T-helper 1 cell (primary cell): ENCODE measurements around the gene GCLC.
"Not testable (repeated sequence)": the region's sequence is repeated elsewhere in the genome, so short reads cannot be mapped to it uniquely, and the experiment has no call there.

Experiments
- DNase-seq, 5 donors: peaks; one replicate each; pipeline ENCODE4 v3.0.0-alpha.2; 2012 to 2020

Gene GCLC

GRCh38 chr6:53487080-53487479 lies 57.8 kb downstream of the GCLC start:
- DNase-seq = no peak

DNA sequence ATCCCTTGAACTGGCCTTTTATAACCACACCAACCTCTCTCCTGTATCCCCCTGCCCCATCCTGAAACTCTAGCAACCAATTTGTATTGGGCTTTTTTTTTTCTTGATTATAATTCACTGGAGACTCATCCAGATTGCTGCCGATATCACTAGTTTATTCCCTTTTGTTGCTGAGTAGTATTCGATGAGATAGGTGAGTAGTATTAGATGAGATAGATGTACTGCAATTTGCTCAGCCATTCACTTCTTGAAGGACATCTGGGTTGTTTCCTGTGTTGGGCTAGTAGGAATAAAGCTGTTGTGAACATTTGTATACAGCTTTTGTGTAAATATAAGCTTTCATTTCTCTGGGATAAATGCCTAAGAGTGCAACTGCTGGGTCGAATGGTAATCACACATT lies 58.2 kb downstream of the GCLC start:
- no peak for DNase-seq

- DNase-seq = peak; percentile 27 to 77 (median 54)
Observed at GRCh38 chr6:53484476-53485280, 60.2 kb downstream of the GCLC start.

DNA sequence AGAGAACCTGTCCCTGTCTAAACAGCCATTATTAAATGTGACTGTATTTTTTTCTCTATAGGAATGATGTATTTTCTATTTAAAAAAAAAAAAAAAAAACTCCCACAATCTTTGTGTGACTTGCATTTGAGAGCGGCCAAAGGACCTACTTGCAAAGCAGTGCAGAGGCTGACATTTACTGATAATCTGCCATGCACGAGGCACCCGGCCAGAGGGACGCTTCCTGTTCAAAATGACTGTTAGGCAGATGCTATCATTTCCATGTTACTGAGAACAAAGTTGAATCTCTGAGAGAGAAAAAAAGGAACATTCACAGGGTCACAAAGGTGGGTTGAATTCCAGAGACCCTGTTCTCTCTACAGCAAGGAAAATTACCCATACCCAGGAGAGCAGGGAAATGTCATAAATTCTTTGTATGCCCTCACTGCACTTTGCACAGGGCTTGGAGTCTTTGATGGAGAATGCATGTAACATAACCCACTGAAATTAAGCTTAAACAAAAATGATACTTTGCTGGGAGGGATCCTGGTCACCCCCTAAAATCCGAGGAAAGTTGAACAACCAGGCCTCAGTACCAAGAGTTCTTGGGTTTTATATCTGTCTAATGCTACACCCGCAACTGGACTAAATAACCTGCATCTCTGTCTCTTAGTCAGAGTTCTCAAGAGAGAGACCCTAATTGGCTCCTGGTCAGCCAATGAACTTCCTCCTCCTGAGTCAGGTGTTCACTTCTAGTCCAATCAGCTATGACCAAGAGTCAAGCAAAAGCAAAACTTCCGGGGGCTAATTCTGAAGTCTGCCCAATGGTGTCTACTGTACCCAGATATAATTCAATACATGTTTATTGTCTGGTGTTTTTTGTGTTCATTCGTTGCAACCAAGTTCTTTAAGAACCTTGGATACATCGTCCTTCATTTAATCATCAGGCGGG lies 61.2 kb downstream of the GCLC start:
- peak in 1 of 5 donors; percentile 59 for DNase-seq

DNA sequence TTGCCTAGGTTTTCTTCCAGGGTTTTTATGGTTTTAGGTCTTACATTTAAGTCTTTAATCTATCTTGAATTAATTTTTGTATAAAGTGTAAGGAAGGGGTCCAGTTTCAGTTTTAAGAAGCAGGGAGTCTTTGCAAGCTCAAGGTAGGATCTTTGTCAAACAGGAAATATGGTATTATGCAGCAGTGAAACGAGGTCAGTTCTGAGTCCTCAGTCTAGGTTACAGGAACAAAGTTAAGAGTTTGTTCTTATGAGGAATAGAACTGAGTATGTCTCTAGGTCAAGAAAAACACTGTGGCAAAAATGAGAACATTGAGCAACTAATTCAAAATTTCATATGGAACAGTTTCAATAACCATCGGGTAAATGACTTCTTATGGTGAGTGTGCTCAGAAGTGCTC lies 63.6 kb downstream of the GCLC start:
- peak in 1 of 5 donors; percentile 41 for DNase-seq

- DNase-seq = not testable (repeated sequence)
Observed at GRCh38 chr6:53480774-53481173, 64.1 kb downstream of the GCLC start.

DNA sequence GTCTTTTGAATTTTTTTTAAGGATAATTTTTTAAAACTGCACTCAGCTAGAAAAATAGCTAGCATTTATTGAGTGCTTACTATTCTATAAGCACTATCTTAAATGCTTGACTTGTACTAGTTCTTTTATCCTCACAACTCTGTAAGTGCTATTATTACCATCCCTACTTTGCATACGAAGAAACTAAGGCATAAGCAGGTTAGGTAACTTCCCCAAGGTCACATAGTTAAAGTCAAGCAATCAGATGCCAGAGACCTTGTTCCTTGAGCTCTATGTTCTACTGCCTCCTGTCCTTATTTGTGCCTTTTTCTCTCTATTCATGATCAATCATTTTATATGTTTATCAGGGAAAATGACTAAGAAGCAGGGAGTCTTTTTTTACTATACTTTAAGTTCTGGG lies 65.0 kb downstream of the GCLC start:
- no peak for DNase-seq

DNA sequence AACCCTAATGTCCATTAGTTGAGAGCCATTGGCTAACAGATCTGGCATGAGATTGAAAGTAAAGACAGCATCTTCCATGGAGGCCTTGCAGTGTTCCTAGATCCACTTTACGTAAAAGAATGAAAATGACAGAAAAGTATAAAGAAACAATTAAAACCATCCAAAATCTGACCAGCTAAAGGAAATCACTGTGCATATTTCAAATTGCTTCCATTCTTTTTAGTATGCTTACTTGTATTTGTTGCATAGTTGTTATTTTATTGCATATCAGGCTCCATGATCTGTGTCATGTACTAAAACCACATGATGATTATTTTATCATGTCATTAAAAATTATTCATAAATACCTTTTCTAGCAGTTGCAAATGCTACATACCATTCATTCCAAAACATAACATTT lies 67.9 kb downstream of the GCLC start:
- DNase-seq = no peak

DNA sequence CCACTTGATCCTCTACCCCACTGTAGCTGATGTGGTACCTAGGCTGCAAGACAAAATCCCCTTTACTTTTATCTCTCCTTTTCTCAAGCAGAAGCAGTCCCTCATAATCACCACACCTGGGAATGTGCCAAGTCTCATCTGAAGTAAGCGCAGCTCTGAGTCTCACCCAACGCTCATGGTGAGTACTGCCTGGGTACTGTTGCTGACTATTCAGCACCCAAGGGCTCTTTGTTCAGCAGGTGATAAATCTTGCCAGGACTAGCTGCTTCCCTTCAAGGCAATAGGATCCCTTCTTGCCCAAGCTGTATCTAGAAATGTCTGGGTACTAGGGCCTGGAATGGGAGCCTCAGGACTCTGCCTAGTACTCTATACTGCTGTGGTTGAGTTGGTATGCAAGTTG lies 70.9 kb downstream of the GCLC start:
- DNase-seq = no peak

DNA sequence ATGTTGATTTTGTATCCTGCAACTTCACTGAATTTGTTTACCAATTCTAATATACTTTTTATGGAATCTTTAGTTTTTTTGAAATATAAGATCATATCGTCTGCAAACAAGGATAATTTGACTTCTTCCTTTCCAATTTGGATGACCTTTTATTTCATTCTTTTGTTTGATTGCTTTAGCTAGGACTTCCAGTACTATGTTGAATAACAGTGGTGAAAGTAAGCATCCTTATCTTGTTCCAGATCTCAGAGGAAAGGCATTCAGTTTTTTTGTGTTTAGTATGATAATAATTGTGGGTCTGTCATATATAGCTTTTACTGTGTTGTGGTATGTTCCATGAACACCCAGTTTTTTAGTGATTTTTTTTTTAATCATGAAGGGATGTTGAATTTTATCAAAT lies 75.7 kb downstream of the GCLC start:
- no peak for DNase-seq

- DNase-seq = no peak
Observed at GRCh38 chr6:53466257-53466656, 78.6 kb downstream of the GCLC start.

GRCh38 chr6:53465732-53466131 lies 79.2 kb downstream of the GCLC start:
- DNase-seq = no peak

DNA sequence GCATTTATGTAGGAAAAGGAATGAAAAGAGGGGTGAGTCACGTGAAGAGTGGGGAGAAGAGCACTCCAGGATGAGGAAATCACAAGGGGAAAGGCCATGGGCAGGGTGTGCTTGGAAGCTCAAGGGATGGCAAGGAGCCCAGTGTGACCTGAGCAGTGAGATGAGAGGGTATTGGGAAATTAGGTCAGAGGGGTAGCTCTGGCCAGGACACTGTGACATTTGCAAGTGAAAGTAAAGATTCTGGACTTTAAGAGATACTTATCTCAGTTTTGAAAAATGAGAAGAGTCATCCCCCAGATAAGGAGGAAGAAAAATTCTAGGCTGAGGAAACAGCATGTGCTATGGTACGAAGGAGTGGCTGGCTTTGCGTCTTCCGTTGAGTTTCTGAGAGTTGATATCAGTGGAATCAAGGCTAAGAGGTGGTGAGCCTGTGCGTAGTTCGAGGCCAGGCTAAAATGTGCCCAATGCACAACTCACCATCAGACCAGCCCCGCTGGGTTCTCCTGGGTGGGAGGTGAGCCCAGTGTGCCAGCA lies 79.9 kb downstream of the GCLC start:
- no peak for DNase-seq

- no peak for DNase-seq
Observed at GRCh38 chr6:53464483-53464882, 80.4 kb downstream of the GCLC start.

DNA sequence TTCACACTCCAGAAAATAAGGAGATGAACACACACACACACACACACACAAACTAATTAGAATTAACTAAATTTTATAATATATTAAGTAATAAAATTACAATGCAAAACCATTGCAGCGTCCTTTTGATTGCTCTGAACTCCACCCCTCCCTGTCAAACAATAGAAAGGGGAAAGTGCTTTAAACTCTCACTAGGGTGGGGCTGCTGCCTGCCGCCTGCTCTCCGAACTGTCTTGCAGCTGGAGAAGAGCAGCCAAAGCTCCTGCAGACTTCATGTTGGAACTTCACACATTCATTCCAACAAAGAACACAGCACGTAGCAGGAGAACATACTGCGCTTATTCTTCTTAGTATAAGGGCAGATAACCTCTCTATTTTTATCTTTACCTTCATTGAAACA lies 83.2 kb downstream of the GCLC start:
- DNase-seq = no peak

GRCh38 chr6:53461041-53461656 lies 83.8 kb downstream of the GCLC start:
- DNase-seq = no peak

GRCh38 chr6:53458105-53458866 lies 86.6 kb downstream of the GCLC start:
- DNase-seq = no peak

- no peak for DNase-seq
Observed at GRCh38 chr6:53456809-53457208, 88.1 kb downstream of the GCLC start.

GRCh38 chr6:53455678-53456077 lies 89.2 kb downstream of the GCLC start:
- DNase-seq = no peak

GRCh38 chr6:53451165-53451564 lies 93.7 kb downstream of the GCLC start:
- DNase-seq = no peak

DNA sequence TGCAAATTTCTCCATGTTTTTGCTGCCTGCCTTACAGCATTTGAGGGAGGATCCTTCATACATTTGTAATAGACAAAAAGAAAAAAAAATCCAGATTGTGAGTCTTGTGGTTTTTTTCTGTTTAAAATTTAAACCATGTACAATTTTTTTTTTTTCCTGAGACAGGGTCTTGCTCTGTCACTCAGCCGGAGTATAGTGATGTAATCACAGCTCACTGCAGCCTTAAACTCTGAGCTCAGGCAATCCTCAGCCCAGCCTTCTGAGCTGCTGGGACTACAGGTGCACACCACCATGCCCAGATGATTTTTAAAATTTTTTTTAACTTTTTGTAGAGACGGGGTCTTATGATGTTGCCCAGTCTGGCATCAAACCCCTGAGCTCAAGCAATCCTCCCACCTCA lies 97.0 kb downstream of the GCLC start:
- no peak for DNase-seq
